WI38 (cell line): ENCODE measurements around the gene AMT.
"Not testable (repeated sequence)": the region's sequence is repeated elsewhere in the genome, so short reads cannot be mapped to it uniquely, and the experiment has no call there.

Source experiments
- H3K4me3 ChIP-seq: 2 replicates; pipeline ENCODE4 v1.5.1; 2011; ENCODE audit warnings: low read depth, mild to moderate bottlenecking, control low read depth, low read length
- TF ChIP-seq, protein P1 (sequence below): IDR thresholded peaks from 2 replicates; pipeline ENCODE4 v1.5.1; 2012; ENCODE audit warnings: low read depth, mild to moderate bottlenecking, control low read depth, low read length

Gene AMT

DNA sequence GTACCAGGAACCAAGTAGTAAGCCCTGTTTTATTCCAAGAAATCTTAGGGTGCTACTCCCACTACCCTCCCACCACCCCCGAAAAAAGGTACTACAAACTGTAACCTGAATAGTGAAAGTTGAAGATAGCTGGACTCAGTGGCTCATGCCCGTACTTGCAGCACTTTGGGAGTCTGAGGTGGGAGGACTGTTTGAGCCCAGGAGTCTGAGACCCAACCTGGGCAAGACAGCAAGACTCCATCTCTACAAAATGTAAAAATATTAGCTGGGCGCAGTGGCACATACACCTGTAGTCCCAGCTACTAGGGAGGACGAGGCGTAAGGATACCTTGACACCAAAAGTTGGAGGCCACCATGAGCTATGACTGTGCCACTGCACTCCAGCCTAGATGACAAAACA is 18.4 kb downstream of the AMT start:
- TF ChIP-seq, protein P1, sequence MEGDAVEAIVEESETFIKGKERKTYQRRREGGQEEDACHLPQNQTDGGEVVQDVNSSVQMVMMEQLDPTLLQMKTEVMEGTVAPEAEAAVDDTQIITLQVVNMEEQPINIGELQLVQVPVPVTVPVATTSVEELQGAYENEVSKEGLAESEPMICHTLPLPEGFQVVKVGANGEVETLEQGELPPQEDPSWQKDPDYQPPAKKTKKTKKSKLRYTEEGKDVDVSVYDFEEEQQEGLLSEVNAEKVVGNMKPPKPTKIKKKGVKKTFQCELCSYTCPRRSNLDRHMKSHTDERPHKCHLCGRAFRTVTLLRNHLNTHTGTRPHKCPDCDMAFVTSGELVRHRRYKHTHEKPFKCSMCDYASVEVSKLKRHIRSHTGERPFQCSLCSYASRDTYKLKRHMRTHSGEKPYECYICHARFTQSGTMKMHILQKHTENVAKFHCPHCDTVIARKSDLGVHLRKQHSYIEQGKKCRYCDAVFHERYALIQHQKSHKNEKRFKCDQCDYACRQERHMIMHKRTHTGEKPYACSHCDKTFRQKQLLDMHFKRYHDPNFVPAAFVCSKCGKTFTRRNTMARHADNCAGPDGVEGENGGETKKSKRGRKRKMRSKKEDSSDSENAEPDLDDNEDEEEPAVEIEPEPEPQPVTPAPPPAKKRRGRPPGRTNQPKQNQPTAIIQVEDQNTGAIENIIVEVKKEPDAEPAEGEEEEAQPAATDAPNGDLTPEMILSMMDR: no peak
- H3K4me3 ChIP-seq: no peak overlapping the region

DNA sequence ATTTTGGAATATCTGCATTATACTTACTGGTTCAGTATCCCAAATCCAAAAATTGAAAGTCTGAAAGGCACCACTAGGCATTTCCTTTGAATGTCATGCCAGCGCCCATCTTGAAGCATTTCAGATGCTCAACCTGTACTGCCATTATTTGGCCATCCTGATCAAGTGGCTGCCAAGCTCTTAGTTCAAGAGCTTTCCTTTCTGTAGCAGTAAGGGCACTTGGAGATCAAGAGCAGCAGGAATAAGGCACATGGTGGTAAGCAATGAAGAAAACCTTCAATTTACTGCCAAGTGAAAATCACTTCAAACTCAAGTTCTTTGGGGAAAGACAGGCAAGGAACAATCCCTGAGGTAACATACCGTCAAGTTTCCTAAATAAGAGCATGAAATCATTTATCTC is 20.5 kb downstream of the AMT start:
- H3K4me3 ChIP-seq: no peak overlapping the region
- TF ChIP-seq, protein P1: no peak

DNA sequence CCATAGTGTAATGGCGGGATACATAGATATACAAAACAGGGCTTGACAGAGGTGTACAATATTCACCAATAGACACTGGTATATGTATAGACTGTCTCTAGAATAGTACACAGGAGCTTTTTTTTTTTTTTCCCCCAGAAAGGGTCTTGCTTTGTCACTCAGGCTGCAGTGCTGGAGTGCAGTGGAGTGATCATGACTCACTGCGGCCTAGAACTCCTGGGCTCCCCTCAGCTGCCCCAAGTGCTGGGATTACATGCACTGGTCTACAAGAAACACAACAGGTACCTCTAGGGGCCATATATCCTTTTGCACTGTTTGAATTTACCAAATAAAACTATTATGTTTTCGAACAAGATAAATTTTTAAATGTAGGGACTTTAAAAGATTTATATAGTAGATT is 22.8 kb downstream of the AMT start:
- TF ChIP-seq, protein P1: no peak
- H3K4me3 ChIP-seq: no peak overlapping the region

DNA sequence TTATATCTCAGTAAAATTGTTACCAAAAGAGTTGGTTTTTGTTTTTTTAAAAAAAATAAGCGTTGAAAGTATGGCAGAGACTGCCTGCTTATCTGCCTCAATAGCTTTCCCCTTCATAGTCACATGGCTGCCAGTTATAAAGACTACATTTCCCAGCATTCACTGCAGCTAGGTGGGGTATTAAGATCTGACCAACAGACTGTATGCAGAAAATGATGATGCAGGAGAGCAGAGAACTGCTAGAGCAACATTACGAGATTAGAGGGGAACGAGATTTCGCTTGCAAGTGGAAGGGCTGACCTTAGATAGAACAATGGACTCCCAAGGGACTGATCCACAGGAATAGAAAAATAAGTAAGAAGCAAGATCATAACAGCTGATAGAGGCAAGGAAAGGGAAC is 24.8 kb downstream of the AMT start:
- no peak overlapping the region for H3K4me3 ChIP-seq
- TF ChIP-seq, protein P1: no peak

DNA sequence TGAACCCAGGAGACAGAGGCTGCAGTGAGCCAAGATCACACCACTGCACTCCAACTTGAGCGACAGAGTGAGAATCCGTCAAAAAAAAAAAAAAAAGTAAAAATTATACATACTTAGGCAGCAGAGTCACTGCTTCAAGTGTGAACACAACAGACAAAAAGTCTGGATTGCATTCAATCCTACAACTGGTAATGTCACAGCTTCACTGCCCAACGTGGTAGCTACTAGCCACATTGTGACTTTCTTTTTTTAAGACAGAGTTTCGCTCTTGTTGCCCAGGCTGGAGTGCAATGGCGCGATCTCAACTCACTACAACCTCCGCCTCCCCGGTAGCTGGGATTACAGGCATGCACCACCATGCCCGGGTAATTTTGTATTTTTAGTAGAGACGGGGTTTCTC is 31.0 kb downstream of the AMT start:
- H3K4me3 ChIP-seq: not testable (repeated sequence)

DNA sequence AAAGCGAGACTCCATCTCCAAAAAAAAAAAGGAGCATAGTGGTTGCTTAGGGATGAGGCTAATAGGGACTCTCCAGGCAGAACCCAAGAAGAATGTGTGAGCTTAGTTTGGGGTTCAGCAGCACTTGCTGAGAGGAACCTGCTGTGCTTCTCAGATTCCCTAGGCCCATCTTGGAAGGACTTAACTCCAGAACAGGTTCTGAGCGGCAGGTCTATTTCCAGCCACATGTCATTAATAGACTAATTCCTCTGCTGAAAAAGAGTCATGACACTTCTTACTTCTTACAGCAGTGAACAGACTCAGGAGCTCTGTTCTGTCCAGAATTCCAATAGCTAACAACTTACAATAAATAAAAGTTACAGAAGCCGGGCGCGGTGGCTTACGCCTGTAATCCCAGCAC is 33.0 kb downstream of the AMT start:
- TF ChIP-seq, protein P1: no peak
- H3K4me3 ChIP-seq: no peak overlapping the region

DNA sequence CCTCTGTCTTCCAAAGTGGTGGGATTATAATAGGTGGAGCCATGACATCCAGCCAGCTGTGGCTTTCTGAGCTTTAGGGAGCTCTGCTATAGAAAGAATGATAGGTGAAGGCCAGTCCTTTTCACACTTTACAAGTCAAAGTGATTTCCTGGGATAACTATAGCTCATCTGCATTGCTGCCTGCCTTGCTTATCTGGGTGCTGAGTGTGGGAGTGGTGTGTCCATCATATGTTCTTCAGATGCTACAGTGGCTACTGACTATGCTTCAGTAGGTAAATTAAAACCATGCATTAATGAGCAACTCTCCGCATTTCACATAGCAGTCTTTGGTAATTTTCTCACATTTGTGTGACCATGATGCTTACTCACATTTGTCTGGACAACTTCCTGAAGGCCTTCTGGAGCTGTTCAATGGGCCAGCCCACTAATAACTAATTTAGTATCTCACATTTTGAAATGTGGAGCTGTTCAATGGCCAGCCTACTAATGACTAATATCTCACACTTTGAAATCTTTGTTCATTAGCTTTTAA is 33.9 kb downstream of the AMT start:
- no peak overlapping the region for H3K4me3 ChIP-seq
- TF ChIP-seq, protein P1: no peak

DNA sequence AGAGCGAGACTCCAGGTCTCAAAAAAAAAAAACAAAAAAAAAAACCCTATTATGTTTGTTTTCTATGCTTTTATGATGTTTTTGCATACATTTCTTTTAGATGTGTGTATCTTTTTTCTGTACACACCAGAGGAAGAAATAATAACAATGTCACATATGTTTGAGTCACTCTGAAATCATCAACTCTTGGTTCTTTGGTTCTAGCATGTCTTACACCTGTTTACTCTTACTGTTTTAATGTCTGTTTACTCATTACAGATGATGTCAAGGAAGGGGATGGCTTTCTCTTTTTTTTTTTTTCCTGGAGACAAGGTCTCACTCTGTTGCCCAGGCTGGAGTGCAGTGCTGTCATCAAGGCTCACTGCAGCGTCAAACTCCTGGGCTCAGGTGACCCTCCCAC is 34.6 kb downstream of the AMT start:
- TF ChIP-seq, protein P1: no peak

More for the DNA sequence above, 34.6 kb downstream of the AMT start:
- H3K4me3 ChIP-seq: no peak overlapping the region
